Measurements from ENCODE around the gene PRCC.

The PRCC gene

GRCh38 chr1:156816561-156817328, 49.4 kb downstream of the PRCC start, which contains the start of gene SH2D2A:
Gene SH2D2A (minus strand): TSS chr1:156816848. CDS start chr1:156816708, 140 bp downstream.
- Mint-ChIP-seq H3K36me3 (ENCODE audit: low read depth) (peaks cover 49% of the 10 kb centered on the region), H3K27ac (peak within 1 kb of the TSS; percentile 99), H3K27me3 (no peaks in the 10 kb centered on the region), H3K4me1 (ENCODE audit: low read depth) (peaks cover 61% of the 10 kb centered on the region), H3K9me3 (peaks cover 13% of the 10 kb centered on the region), H3K4me3 (peak within 1 kb of the TSS; percentile 96)
- DNase-seq: peak; percentile 92

GRCh38 chr1:156821801-156822200, 54.5 kb downstream of the PRCC start:
- no peaks in the 10 kb centered on the region for H3K36me3 Mint-ChIP-seq (ENCODE audit: low read depth)
- peaks cover 49% of the 10 kb centered on the region for H3K4me1 Mint-ChIP-seq (ENCODE audit: low read depth)
- peak; percentile 48 for DNase-seq
- H3K27ac Mint-ChIP-seq: peak overlapping the region; percentile 89
- peaks cover 13% of the 10 kb centered on the region for H3K9me3 Mint-ChIP-seq
- no peak overlapping the region for H3K4me3 Mint-ChIP-seq
- H3K27me3 Mint-ChIP-seq: no peaks in the 10 kb centered on the region

GRCh38 chr1:156822680-156823079, 55.3 kb downstream of the PRCC start:
- H3K27ac Mint-ChIP-seq: peak overlapping the region; percentile 57
- H3K27me3 Mint-ChIP-seq: no peaks in the 10 kb centered on the region
- no peak overlapping the region for H3K4me3 Mint-ChIP-seq
- H3K9me3 Mint-ChIP-seq: peaks cover 13% of the 10 kb centered on the region
- no peaks in the 10 kb centered on the region for H3K36me3 Mint-ChIP-seq (ENCODE audit: low read depth)
- peak; percentile 8 for DNase-seq
- H3K4me1 Mint-ChIP-seq (ENCODE audit: low read depth): peaks cover 45% of the 10 kb centered on the region

GRCh38 chr1:156823210-156823790, 56.0 kb downstream of the PRCC start:
- DNase-seq: no peak
- Mint-ChIP-seq H3K36me3 (ENCODE audit: low read depth) (no peaks in the 10 kb centered on the region), H3K4me1 (ENCODE audit: low read depth) (peaks cover 38% of the 10 kb centered on the region), H3K27ac (no peak overlapping the region), H3K27me3 (no peaks in the 10 kb centered on the region), H3K9me3 (peaks cover 13% of the 10 kb centered on the region), H3K4me3 (no peak overlapping the region)

- no peak for DNase-seq
- H3K4me3 Mint-ChIP-seq: no peak overlapping the region
- H3K36me3 Mint-ChIP-seq (ENCODE audit: low read depth): no peaks in the 10 kb centered on the region
- H3K9me3 Mint-ChIP-seq: no peaks in the 10 kb centered on the region
- peaks cover 7% of the 10 kb centered on the region for H3K27me3 Mint-ChIP-seq
- H3K4me1 Mint-ChIP-seq (ENCODE audit: low read depth): peaks cover 22% of the 10 kb centered on the region
- no peak overlapping the region for H3K27ac Mint-ChIP-seq
These were observed 59.3 kb downstream of the PRCC start for GRCh38 chr1:156826630-156827029.

GRCh38 chr1:156828400-156829124, 61.2 kb downstream of the PRCC start:
- Mint-ChIP-seq H3K27me3 (peaks cover 7% of the 10 kb centered on the region), H3K4me3 (no peak overlapping the region), H3K36me3 (ENCODE audit: low read depth) (no peaks in the 10 kb centered on the region), H3K4me1 (ENCODE audit: low read depth) (peaks cover 4% of the 10 kb centered on the region), H3K9me3 (no peaks in the 10 kb centered on the region), H3K27ac (no peak overlapping the region)
- DNase-seq: no peak

GRCh38 chr1:156832434-156832833, 65.1 kb downstream of the PRCC start:
- Mint-ChIP-seq H3K27ac (no peak overlapping the region), H3K4me3 (no peak overlapping the region), H3K9me3 (no peaks in the 10 kb centered on the region), H3K36me3 (ENCODE audit: low read depth) (no peaks in the 10 kb centered on the region), H3K4me1 (ENCODE audit: low read depth) (peaks cover 34% of the 10 kb centered on the region), H3K27me3 (peaks cover 12% of the 10 kb centered on the region)
- DNase-seq: no peak

GRCh38 chr1:156833603-156834002, 66.3 kb downstream of the PRCC start:
- H3K27ac Mint-ChIP-seq: peak overlapping the region; percentile 18
- peaks cover 13% of the 10 kb centered on the region for H3K27me3 Mint-ChIP-seq
- H3K4me3 Mint-ChIP-seq: no peak overlapping the region
- no peak for DNase-seq
- peaks cover 34% of the 10 kb centered on the region for H3K4me1 Mint-ChIP-seq (ENCODE audit: low read depth)
- H3K36me3 Mint-ChIP-seq (ENCODE audit: low read depth): no peaks in the 10 kb centered on the region
- no peaks in the 10 kb centered on the region for H3K9me3 Mint-ChIP-seq

GRCh38 chr1:156834322-156834721, 67.0 kb downstream of the PRCC start:
- no peaks in the 10 kb centered on the region for H3K36me3 Mint-ChIP-seq (ENCODE audit: low read depth)
- H3K9me3 Mint-ChIP-seq: no peaks in the 10 kb centered on the region
- no peak overlapping the region for H3K4me3 Mint-ChIP-seq
- DNase-seq: no peak
- peaks cover 39% of the 10 kb centered on the region for H3K4me1 Mint-ChIP-seq (ENCODE audit: low read depth)
- no peak overlapping the region for H3K27ac Mint-ChIP-seq
- peaks cover 19% of the 10 kb centered on the region for H3K27me3 Mint-ChIP-seq

- Mint-ChIP-seq H3K4me1 (ENCODE audit: low read depth) (peaks cover 39% of the 10 kb centered on the region), H3K36me3 (ENCODE audit: low read depth) (no peaks in the 10 kb centered on the region), H3K9me3 (no peaks in the 10 kb centered on the region), H3K4me3 (peak overlapping the region; percentile 27), H3K27me3 (peaks cover 32% of the 10 kb centered on the region), H3K27ac (peak overlapping the region; percentile 23)
- DNase-seq: no peak
These were observed 68.8 kb downstream of the PRCC start for GRCh38 chr1:156836041-156836654.

- no peak overlapping the region for H3K4me3 Mint-ChIP-seq
- H3K9me3 Mint-ChIP-seq: no peaks in the 10 kb centered on the region
- no peak for DNase-seq
- H3K4me1 Mint-ChIP-seq (ENCODE audit: low read depth): peaks cover 39% of the 10 kb centered on the region
- H3K27ac Mint-ChIP-seq: peak overlapping the region; percentile 5
- peaks cover 36% of the 10 kb centered on the region for H3K27me3 Mint-ChIP-seq
- H3K36me3 Mint-ChIP-seq (ENCODE audit: low read depth): no peaks in the 10 kb centered on the region
These were observed 69.6 kb downstream of the PRCC start for GRCh38 chr1:156836892-156837291.

- Mint-ChIP-seq H3K4me3 (no peak overlapping the region), H3K4me1 (ENCODE audit: low read depth) (peaks cover 35% of the 10 kb centered on the region), H3K9me3 (no peaks in the 10 kb centered on the region), H3K36me3 (ENCODE audit: low read depth) (no peaks in the 10 kb centered on the region), H3K27me3 (peaks cover 57% of the 10 kb centered on the region), H3K27ac (no peak overlapping the region)
- peak; percentile 67 for DNase-seq
These were observed 71.6 kb downstream of the PRCC start for GRCh38 chr1:156838972-156839371.

GRCh38 chr1:156839426-156840109, 72.2 kb downstream of the PRCC start:
- Mint-ChIP-seq H3K4me3 (no peak overlapping the region), H3K9me3 (no peaks in the 10 kb centered on the region), H3K4me1 (ENCODE audit: low read depth) (peaks cover 34% of the 10 kb centered on the region), H3K27ac (no peak overlapping the region), H3K27me3 (peaks cover 63% of the 10 kb centered on the region), H3K36me3 (ENCODE audit: low read depth) (no peaks in the 10 kb centered on the region)
- no peak for DNase-seq
